ENCODE data around the gene WDPCP.
A peak's percentile ranks its signal among the peaks of the same experiment; 100 is the strongest.

The WDPCP gene

GRCh38 chr2:63435070-63435469 is 153.2 kb downstream of the WDPCP start:
- TF ChIP-seq MYC (IDR thresholded peaks at IDR 0.05; ENCODE audit: low read depth, low read length): no peak
- no peak for TF ChIP-seq POLR2A (IDR thresholded peaks at IDR 0.05; ENCODE audit: extremely low read depth, insufficient read length)
- TF ChIP-seq MAX (IDR thresholded peaks at IDR 0.05; ENCODE audit: low read depth, low read length): no peak
- TF ChIP-seq CTCF (IDR thresholded peaks at IDR 0.05; ENCODE audit: low read depth, low read length): no peak
- H3K4me3 ChIP-seq (ENCODE audit: low read depth, low read length): no peak overlapping the region
- no peak for DNase-seq (ENCODE audit: low read depth)

GRCh38 chr2:63434024-63435001 is 154.0 kb downstream of the WDPCP start:
- H3K4me3 ChIP-seq (ENCODE audit: low read depth, low read length): no peak overlapping the region
- no peak for TF ChIP-seq CTCF (IDR thresholded peaks at IDR 0.05; ENCODE audit: low read depth, low read length)
- no peak for TF ChIP-seq MYC (IDR thresholded peaks at IDR 0.05; ENCODE audit: low read depth, low read length)
- TF ChIP-seq POLR2A (IDR thresholded peaks at IDR 0.05; ENCODE audit: extremely low read depth, insufficient read length): no peak
- no peak for TF ChIP-seq MAX (IDR thresholded peaks at IDR 0.05; ENCODE audit: low read depth, low read length)
- no peak for DNase-seq (ENCODE audit: low read depth)

GRCh38 chr2:63432373-63432772 is 155.9 kb downstream of the WDPCP start:
- TF ChIP-seq MYC (IDR thresholded peaks at IDR 0.05; ENCODE audit: low read depth, low read length): no peak
- TF ChIP-seq CTCF (IDR thresholded peaks at IDR 0.05; ENCODE audit: low read depth, low read length): no peak
- TF ChIP-seq MAX (IDR thresholded peaks at IDR 0.05; ENCODE audit: low read depth, low read length): no peak
- no peak for TF ChIP-seq POLR2A (IDR thresholded peaks at IDR 0.05; ENCODE audit: extremely low read depth, insufficient read length)
- H3K4me3 ChIP-seq (ENCODE audit: low read depth, low read length): no peak overlapping the region
- peak; percentile 4 for DNase-seq (ENCODE audit: low read depth)

- H3K4me3 ChIP-seq (ENCODE audit: low read depth, low read length): no peak overlapping the region
- TF ChIP-seq MAX (IDR thresholded peaks at IDR 0.05; ENCODE audit: low read depth, low read length) (no peak), POLR2A (IDR thresholded peaks at IDR 0.05; ENCODE audit: extremely low read depth, insufficient read length) (no peak), MYC (IDR thresholded peaks at IDR 0.05; ENCODE audit: low read depth, low read length) (no peak), CTCF (IDR thresholded peaks at IDR 0.05; ENCODE audit: low read depth, low read length) (no peak)
- DNase-seq (ENCODE audit: low read depth): no peak
Measured at GRCh38 chr2:63425606-63426005, 162.7 kb downstream of the WDPCP start.

- DNase-seq (ENCODE audit: low read depth): no peak
- TF ChIP-seq CTCF (IDR thresholded peaks at IDR 0.05; ENCODE audit: low read depth, low read length) (no peak), MYC (IDR thresholded peaks at IDR 0.05; ENCODE audit: low read depth, low read length) (no peak), POLR2A (IDR thresholded peaks at IDR 0.05; ENCODE audit: extremely low read depth, insufficient read length) (no peak), MAX (IDR thresholded peaks at IDR 0.05; ENCODE audit: low read depth, low read length) (no peak)
- H3K4me3 ChIP-seq (ENCODE audit: low read depth, low read length): no peak overlapping the region
Measured at GRCh38 chr2:63425079-63425416, 163.2 kb downstream of the WDPCP start.

Measured in NB4 (cell line).